HG02642 (cell line): ENCODE data around the gene PIP5K1B.
"Not testable (repeated sequence)": the region's sequence is repeated elsewhere in the genome, so short reads cannot be mapped to it uniquely, and the experiment has no call there.

Experiments
- ATAC-seq: cut with Tn5 transposase; IDR thresholded peaks from one replicate; pipeline ENCODE4 v1.9.1; 2021; ENCODE audit warnings: mild to moderate bottlenecking; ENCODE audit not compliant: unreplicated experiment, poor library complexity

Gene PIP5K1B

DNA sequence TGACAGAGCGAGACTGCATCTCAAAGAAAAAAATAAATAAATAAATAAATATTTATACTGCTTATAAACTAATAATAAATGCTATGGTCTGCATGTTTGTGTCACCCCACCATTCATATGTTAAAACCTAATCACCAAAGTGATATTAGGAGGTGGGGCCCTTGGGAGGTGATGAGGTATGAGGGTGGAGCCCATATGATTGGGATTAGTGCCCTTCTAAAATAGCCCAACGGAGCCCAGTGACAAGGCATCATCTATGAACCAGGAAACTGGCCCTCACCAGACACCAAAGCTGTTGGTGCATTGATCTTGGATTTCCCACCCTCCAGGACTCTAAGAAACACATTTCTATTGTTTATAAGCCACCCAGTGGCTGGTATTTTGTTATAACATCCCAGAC, 335.6 kb downstream of the PIP5K1B start:
- no peak for ATAC-seq

DNA sequence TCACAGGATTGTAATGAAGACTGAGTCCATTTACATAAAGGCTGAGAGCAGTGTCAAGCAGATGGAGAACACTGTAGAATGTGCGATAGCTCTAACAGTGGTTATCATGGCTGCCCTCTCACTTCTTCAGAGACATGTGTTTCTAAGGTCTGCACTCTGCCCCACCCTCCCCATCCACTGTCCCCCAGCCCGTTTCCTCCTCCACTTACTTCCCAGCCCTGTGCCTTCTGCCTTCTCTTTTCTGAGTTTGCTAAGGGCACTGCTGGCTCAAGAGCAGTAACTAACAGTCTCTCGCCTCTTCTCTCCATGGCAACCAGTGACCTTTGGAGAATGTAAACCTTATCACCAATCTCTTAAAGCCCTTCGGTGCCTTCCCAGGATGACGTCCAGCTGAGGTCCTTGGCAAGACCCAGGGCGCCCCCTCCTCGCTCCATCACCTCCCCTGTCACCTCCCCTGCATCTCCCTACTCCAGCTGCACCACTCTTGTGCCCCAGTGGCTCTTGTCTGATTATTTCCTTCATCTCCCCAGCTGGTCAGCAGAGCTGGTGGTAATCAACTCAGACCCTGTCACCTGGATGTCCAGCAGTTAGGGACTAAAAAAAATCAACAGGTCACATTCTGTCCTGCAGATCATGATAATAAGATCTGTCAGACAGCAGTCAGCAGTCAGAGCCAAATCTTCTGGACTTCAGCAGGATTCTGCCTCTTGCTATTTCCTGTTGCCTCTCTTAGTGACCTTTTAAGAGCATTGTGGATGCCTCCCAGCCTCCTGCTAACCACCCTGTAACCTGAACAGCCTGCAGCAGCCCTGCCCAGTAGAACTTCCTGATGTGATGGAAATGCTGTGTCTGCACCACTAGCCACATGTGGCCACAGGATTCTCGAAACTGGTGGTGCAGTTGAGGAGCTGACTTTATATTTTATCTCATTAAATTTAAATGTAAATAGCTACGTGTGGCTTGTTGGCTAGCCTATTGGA, 339.5 kb downstream of the PIP5K1B start:
- ATAC-seq, result no peak

DNA sequence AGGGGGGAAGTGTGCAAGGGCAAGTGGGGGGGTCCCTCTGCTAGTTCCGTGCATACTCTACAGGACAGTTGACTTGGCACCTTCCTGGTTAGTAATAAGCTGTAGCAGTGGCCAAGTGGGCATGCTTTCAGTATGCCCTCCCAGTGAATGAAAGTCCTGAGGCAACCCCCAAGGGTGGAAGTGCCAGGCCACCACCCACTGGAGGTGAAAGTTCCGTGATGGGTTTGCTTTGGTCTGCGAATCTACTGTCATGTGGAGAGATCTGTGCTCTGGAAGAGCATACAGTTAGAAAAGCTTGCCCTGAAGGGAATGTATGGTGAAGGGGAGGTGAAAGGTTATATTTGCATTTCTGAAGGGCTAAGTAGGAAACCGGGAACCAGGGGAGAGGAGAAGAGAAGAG, 340.8 kb downstream of the PIP5K1B start:
- no peak for ATAC-seq

DNA sequence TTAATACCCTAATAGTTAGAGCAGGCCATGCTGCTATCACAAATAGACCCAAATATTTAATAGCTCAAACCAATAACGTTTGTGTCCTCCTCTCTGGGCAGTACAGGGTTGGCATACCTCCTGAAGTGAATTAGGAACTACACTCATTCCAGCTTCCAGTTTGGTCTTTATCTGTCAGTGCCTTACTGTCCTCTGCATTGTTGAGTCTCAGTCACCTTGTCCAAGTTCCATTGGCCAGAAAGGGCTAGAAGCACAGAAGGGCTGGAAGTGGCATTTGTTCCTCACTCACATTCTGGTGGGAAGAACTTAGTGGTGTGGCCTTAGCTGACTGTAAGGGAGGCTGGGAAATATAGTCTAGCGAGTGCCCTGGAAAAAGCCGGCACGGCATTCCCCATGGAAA, 341.7 kb downstream of the PIP5K1B start:
- ATAC-seq, result no peak

DNA sequence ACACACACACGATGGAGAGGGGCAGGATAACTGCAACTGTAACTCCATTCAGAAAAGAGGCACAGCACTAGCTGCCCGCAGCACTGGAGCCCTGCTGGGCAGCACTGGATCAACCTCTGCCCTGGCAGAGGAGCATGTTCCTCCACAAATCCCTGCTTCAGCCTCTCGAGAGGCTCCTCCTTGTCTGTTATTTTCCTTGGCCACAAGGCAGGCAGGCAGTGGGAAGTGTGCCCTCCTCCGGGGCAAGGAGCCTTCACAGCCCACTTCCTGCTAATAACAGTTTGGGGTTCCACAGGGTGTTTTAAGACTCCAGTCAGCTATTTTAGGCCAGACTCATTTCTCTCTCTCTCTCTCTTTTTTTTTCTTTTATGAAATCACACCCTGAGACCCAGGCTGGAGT, 342.3 kb downstream of the PIP5K1B start:
- ATAC-seq, result no peak

DNA sequence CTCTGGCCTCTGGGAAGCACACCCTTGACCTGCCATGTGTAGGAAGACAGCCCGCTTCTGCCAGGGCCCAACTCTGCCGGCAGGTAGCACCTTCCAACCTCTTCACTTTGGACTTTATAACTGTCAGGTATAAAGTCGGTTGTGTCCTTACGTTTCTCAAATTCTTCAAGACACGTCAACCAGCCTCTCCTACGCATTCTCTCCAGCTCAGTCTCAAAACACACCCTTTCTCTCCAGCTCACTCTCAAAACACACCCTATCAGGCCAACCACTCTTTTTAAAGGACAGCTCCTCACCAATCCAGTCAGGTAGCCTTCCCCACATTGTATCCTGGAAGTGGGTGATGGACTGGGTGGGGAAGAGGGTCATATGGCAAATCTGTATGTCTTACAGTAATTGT, 344.1 kb downstream of the PIP5K1B start:
- ATAC-seq, result no peak

DNA sequence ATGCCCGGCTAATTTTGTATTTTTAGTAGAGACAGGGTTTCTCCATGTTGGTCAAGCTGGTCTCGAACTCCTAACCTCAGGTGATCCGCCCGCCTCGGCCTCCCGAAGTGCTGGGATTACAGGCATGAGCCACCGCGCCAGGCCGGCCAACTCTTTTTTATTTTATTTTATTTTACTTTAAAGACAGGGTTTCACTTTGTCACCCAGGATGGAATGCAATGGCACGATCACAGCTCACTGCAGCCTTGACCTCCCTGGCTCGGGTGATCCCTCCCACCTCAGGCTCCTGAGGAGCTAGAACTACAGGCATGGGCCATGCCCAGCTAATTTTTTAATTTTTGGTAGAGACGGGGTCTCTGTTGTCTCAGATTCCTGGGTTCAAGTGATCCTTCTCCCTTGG, 345.9 kb downstream of the PIP5K1B start:
- ATAC-seq, result not testable (repeated sequence)

DNA sequence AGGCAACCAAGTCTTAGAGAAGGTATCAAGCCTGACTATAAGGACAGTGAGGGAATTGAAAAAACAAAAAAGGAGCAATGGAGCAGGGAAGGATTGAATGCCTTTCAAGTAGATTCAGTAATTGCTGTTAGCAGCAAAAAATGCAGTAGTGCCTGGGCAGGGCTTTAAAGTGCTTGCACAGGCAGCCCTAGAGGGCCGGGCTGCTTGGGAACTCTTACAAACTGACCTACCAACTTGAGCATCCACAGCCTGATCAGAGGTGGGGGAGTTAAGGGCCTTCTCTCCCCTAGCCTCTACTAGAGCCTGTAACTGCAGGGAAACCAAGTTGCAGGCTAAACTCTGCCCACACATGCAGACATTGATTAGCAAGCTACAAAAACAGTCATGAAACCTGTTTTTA, 349.9 kb downstream of the PIP5K1B start:
- ATAC-seq, result no peak

DNA sequence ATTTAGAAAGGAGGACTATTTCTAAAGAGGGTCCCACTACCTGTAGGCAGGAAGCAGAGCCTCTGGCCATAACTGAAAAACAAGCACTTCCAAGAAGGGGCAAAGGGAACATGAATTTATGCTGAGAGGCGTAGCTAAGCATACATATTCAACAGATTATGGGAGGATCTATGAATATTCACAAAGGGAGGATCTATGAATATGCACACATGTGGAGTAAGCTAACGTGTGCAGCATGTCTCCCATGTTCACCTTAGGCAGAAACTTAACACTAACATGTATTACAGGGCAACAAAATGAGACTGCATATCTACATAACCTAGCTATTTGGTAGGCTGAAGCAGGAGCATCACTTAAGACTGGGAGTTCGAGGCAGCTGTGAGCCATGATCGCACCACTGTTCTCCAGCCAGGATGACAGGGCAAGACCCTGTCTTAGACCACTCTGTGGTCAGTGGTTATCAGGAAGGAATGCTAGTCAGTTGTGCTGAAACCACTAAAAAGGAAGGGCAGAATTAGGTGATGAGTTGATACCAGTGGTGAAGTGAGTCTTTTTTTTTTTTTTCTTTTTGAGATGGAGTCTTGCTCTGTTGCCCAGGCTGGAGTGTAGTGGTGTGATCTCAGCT, 351.3 kb downstream of the PIP5K1B start:
- ATAC-seq, result no peak

DNA sequence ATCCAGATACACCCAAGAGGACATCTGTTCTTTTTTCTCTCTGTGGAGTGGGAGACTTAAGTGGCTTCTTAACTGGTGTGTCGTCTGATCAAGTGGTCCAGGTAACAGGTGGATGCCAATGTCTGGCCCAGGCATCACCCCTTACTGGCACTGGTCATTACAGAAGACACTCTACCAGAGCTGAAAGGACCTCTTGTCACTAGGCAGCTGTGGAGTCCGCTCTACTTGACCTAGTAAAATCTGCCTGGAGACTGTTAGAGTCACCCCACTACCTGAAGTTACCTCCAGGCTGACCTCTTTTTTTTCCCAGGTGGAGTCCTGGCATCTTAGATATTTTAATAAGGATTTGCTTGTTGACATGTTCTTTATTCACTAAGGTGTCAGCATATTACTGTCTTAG, 353.1 kb downstream of the PIP5K1B start:
- ATAC-seq, result no peak
